HG03064 (cell line): Measurements from ENCODE around the gene DPY19L2.
A peak's percentile ranks its signal among the peaks of the same experiment; 100 is the strongest.
"Not testable (repeated sequence)": the region's sequence is repeated elsewhere in the genome, so short reads cannot be mapped to it uniquely, and the experiment has no call there.

Experiments used
- ATAC-seq: cut with Tn5 transposase; IDR thresholded peaks from one replicate; pipeline ENCODE4 v1.9.1; 2021; ENCODE audit warnings: low read depth; ENCODE audit not compliant: unreplicated experiment

DPY19L2 gene

DNA sequence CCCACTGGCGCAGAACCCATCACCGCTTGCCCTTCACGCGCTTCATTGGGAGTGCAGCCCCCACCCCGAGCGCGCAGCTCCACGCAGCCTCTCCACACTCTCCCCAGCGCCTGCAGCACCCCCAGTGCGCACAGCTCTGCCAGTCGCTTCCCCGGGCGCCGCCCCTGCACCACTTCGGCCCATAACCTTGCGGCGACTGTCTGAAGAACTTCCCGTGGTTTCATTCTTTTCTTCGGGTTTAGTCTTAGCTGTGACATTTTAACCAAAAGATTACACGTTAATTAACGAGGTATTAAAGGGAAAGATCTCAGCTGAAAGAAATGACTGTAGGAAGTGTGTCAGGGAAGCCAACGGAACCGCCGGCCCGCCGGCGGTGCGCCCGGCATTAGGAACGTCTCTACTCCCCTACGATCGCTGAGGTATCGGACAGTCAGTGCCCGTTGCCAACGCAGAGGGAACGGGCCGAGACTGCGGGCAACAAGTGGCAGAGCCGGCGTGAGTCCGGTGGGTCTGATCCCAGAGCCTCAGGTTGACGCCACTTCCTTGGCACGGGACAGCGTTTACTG, 590 bp upstream of the DPY19L2 start:
- ATAC-seq: peak; percentile 46

DNA sequence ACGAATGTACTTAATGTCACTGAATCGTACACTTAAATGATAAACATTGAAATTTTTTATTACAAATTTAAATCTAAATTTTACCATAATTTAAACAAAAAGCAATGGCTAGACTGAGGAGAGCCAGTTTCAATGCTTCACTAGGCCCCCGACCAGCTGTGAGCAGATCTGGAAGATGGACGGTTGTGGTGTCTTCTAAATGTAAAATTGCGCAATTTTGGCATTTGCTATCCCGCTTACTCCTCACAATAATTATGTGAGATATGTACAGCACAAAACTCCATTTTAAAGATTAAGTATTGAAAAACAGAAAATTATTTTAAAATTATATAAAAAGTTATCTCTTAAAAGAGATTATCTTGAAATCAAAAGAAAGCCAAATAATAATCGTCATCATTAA, 5.3 kb downstream of the DPY19L2 start:
- ATAC-seq: not testable (repeated sequence)

DNA sequence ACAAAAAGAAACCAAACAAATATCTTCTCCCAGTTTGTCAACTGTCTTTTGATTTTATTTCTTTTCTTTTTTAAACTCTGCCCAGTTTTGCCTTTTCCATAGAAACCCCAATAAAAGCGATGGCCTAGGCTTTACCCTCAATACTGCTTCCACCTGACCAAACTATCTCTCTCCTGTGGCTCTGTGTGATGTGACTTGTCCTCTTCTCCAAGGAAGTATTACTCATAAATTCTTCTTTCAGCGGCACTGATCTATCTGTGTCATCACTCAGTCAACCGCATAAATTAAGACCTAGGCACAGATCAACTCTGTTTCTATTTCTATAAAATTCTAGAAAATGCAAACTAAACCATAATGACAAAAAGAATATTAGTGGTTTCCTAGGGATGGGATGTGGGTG, 9.8 kb downstream of the DPY19L2 start:
- not testable (repeated sequence) for ATAC-seq

DNA sequence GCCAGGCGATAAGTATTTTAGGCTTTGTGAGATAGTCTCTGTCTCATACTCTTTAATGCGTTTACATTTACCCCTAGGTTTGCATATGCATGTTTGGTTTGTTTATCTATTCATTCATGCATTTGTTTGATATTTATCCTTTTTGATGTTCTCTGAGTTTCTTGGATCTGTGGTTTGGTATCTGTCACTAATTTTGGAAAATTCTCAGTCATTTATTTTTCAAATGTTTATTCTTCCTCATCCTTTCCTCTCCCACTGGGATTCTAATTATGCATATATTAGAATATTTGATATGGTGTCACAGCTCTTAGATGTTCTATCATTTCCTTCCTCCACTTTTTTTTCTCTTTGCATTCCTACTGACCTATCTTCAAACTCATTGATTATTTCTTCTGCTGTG, 11.9 kb downstream of the DPY19L2 start:
- not testable (repeated sequence) for ATAC-seq

DNA sequence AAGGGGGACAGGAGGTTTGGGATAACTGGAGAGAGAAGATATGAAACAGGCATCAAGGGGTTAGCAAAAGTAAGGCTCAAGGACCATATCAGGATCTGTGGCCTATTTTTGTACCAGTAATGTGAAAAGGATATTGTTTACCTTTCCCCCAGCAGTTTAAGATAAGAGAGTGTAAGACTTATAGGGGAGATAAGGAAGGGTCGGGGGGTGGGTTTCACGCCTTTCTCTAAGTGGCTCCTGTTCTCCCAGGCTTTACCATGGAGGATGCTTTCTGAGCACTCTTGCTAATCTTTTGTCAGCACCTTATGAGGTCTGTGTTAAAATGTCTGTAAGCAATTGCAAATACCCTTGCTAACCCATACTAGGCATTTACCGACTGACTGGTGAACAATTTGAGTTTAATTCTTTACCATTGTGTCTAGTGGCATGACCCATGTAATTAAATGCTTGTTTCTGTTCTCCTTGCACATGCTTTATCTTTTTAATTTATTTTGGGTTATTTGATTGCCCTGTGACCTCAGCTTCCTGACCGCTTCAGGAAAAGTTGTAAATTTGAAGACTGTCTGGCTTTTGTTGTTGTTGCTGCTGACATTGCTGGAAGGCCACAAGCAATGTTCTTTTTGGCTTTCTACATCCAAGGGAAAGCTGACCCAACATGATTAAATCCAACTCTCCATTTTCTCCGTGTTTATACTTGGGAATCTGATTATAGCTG, 12.6 kb downstream of the DPY19L2 start:
- ATAC-seq: not testable (repeated sequence)

DNA sequence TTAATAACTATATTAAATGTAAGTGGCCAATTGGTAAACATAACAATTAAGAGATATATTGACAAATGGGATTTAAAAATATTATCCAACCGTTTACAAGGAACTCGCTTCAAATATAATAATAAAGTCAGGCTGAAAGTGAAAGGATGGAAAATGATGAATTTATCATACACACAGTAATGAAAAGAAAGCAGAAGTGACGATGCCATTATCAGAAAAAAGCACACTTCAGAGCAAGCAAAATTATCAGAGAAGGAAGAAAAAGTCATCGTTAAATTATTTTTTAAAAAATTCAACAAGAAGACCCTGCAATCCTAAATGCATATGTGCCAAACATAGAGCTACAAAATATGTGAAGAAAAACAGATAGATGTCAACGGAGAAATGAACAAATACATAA, 13.8 kb downstream of the DPY19L2 start:
- not testable (repeated sequence) for ATAC-seq

DNA sequence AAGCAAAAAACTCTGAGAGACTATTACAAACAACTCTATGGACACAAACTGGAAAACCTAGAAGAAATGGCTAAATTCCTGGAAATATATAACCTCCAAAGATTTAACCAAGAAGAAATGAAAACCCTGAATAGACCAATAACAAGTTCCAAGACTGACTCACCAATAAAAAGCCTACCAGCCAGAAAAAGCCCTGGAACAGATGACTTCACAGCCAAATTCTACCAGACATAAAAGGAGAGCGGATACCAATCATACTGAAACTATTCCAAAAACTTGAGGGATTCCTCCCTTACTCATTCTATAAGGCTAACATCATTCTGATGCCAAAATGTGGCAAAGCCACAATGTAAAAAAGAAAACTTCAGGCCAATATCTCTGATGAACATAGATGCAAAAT, 18.8 kb downstream of the DPY19L2 start:
- not testable (repeated sequence) for ATAC-seq

DNA sequence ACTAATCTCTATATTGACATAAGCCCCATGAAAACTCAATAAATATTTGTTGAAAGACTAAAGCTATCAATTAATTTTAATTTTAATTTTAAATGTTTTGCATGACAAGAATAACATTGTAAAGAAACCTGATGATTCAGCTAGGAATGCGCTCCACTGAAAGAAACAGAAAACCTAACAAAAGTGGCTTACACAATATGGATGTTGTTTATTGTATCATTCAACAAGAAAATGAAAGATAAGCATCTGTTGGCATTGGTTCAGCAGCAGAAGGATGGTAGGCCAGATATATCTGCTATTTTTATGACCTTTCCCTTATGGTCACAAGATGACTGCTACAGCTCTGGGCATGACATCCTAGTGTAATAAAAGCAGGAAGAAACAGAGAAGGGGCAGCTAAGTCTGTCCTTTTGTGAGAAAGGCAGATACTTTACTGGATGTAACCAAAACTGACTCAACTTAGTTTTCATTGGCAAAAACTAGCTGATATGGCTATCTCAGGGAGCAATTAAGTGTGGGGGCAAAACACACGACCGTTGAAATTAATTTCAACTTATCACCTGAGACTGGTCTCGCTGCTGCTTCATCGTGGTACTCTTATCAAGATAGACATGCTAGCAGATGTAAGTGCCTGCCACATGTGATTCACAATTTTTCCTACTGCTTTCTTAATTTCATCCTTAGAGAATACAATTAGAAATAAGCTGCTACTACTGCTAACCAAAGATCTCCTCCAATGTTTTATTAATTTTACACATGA, 24.7 kb downstream of the DPY19L2 start:
- not testable (repeated sequence) for ATAC-seq

DNA sequence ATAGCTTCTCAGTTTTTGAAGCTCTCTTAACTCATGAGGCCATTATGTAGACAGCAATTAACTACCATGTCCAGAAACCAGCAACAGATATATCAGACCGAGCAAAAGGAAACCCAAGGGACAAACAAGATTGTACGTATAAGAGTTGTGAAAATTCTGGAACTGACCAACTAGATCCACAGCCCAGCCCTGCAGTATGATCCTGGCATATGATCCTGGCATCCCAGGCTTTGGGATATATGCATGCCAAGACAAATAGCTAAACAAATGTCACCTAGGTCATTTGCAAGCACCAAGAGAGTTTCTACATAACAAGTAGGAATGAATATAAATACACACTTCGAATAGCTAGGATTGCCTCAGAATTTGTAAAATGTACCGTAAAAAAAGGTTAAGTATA, 44.0 kb downstream of the DPY19L2 start:
- ATAC-seq: not testable (repeated sequence)

DNA sequence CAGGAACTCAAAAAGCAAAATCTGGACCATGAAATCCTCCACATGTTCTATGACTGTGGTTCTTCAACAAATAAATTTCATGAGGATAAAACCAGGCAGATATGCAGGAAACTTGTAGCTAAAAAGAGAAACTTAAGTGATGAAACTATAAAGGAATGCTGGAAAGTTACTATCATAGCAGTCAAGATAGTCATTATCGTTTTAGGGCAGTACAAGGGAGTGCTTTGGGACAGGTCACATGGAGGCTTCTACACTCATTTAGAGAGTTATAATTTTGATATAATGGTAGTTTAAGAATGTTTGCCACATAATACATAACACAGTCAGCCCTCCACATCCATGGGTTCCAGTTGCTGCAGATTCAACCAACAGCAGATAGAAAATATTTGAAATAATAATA, 52.7 kb downstream of the DPY19L2 start:
- not testable (repeated sequence) for ATAC-seq

DNA sequence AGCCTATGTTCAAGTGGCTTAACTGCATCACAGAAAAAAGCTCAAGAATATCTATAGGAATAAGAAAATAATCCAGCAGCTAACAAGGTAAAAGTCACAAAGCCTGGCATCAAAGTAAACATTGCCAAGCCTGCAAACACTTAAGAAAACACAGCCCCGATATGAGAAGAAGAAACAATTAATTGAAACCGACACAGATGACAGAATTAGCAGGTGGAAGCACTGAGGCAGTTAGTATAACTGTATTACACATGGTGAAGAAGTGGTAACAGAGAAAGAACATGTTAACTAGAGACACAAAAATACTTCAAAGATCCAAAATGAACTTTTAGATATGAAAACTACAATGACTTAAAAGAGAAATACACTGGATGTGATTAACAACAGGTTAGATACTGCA, 57.0 kb downstream of the DPY19L2 start:
- not testable (repeated sequence) for ATAC-seq

DNA sequence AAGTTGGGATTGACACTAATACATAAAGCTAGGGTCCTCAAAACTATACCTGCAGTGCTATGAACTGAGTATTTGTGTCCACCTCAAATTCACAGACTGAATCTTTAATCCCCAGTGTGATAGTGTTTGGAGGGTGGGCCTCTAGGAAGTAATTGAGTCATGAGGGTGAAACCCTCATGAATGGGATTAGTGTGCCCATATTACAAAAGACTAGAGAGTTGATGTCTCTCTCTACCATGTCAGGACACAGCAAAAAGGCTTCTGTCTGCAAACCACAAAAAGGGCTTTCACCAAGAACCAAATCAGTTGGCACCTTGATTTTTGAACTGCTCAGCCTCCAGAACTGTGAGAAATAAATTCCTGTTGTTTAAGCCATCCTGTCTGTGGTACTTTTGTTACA, 59.0 kb downstream of the DPY19L2 start:
- ATAC-seq: not testable (repeated sequence)

DNA sequence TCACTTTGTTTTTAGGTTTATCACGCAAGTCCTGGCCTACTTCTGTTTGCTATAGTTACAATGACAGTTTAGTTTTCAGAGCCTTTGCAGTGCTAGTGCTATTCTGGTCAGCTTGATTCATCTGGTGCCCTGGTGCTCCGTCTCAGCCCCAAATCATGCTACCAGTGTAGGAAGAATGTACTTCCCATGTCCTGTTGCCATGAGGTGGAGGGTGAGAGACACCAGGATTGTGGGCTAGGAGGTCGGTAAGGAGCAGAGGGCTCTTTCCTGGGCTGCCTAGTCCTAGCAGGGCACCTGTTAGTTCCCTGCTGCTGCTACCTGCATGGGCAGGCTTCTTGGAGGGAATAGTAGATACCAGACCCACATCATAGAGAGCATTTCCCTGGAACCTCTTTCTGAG, 63.3 kb downstream of the DPY19L2 start:
- ATAC-seq: not testable (repeated sequence)

DNA sequence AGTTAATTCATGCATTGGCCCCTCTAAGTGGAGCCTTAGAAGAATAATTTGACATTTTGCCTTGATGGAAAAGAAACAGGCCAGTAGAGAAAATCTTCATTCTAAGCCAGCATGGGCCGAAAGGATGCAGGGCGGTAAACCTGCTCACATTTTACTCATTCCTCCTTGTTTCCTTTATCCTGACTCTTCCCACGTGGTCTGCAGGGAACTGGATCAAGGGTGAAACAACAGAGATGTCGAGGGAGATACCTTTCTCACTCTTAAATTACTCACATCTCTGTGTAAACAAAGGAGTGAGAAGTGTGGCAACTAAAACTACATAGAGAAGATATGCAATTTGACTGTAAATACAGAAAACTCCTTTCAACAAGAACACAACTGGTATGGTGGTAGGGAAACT, 73.5 kb downstream of the DPY19L2 start:
- ATAC-seq: not testable (repeated sequence)

DNA sequence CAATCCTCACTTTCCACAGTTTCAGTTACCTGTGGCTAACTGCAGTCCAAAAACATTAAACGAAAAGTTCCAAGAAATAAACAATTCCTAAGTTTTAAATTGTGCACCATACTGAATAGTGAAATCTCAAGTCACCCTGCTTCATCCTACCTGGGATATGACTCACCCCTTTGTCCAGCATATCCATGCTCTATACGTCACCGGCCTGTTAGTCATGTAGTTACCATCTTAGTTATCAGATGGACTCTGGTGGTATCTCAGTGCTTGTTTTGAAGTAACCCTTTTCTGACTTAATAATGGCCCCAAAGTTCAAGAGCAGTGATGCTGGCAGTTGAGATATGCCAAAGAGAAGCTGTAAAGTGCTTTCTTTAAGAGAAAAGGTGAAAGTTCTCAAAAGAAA, 83.9 kb downstream of the DPY19L2 start:
- ATAC-seq: not testable (repeated sequence)

DNA sequence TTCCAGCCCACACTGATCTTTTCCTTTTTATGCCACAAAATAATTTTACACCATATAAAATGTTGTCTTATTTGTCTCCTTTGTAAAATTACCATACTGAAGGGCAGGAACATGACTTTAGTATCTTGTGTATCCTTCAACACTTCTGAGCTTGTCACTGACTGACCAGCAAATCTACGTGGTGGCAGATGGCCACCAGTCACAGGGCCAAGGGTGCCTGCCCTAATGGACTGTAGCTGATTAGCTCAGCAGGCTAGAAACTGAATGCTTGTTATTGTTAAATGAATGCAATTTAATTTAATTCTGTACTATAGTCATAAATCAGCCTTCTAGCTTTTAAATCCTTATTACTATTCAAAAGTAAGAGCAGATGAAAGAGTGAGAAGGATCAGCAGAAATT, 85.0 kb downstream of the DPY19L2 start:
- not testable (repeated sequence) for ATAC-seq

DNA sequence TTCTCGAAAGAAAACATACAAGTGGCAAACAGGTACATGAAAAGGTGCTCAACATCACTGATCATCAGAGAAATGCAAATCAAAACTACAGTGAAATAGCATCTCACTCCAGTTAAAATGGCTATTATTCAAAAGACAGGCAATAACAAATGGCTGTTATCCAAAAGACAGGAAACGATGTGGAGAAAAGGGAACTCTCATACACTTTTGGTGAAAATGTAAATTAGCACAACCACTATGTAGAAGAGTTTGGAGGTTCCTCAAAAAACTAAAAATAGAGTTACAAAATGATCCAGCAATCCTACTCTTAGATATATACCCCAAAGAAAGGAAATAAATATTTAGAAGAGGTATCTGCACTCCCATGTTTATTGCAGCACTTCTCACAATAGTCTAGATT, 90.7 kb downstream of the DPY19L2 start:
- ATAC-seq: not testable (repeated sequence)

DNA sequence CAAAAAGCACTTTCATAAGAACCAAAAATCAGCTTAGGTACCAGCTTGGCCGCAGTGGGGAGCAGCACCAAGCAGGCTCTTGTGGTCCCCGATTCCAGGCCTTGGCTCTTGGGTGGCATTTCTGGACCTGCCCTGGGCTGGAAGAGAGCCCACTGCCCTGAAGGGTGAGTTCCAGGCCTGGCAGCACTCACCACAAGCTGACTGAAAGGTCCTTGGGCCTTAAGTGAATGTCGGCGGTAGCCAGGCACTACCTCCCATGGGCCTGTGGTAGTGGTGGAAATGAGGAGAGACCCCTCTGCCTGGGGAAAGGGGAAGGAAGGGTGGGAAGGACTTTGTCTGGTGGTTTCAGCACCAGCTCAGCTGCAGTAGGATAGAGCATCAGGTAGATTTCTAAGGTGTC, 96.3 kb downstream of the DPY19L2 start:
- ATAC-seq: not testable (repeated sequence)

DNA sequence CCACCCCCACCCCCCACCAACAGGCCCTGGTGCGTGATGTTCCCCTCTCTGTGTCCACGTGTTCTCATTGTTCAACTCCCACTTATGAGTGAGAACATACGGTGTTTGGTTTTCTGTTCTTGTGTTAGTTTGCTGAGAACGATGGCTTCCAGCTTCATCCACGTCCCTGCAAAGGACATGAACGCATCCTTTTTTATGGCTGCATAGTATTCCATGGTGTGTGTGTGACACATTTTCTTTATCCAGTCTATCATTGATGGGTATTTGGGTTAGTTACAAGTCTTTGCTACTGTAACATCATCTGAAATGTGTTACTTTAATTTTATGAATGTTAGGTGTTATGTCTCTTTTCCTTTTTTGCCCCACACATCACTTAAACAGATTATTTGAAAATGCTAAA, 109.8 kb downstream of the DPY19L2 start:
- ATAC-seq: not testable (repeated sequence)

DNA sequence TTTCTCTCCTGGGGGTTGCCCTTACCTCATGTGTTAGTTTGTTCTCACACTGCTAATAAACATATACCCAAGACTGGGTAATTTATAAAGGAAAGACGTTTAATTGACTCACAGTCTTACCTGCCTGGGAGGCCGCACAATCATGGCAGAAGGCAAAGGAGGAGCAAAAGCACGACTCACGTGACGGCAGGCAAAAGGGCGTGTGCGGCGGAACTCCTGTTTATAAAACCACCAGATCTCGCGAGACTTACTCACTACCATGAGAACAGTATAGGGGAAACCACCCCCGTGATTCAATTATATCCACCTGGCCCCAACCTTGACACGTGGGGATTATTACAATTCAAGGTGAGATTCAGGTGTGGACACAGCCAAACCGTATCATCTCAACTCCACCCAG, 116.9 kb downstream of the DPY19L2 start:
- ATAC-seq: not testable (repeated sequence)

DNA sequence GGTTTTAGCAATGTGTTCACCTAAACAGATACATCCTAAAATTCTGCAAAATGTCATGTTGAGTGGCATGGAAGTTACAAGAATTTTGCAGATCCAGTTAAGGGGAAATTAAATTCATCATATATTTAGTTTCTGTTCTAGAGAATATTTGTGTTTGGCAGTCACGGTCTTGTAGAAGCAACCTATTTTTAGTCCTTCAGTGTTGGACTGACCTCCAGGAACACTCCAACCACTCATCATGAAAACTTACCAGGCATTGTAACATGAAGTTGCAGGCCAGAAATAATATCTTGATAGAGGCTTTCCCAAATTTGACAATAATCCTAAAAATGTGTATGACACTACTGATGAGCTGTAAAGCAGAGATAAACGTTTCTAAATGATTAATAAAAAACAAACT, 119.3 kb downstream of the DPY19L2 start:
- not testable (repeated sequence) for ATAC-seq
